AG04450 (cell line): ENCODE results near the gene GMDS. TPM values are rescaled to one million over a fixed set of nuclear protein-coding genes. Genes with fewer than 3 reads are reported as not detected.

Experiments
- CTCF ChIA-PET: fragments of 300-600, 350-600 bp; formaldehyde crosslinking; extraction: SDS; loops from one replicate; lab custom pipeline; 2022; ENCODE audit warnings: antibody characterized with exemption, inconsistent platforms; lab: Charles Lee
- POLR2A ChIA-PET: fragments of 350-600 bp; formaldehyde crosslinking; extraction: SDS; loops from one replicate; lab custom pipeline; 2021; ENCODE audit warnings: antibody characterized with exemption, inconsistent platforms; lab: Yijun Ruan, JAX
- DNase-seq: peaks from one replicate; pipeline ENCODE4 v3.0.0-alpha.2; 2011; ENCODE audit warnings: low read depth, low spot score
- H3K27ac ChIP-seq: one replicate; pipeline ENCODE4 v1.5.1; 2012; ENCODE audit warnings: low read depth, low read length, control low read depth
- H3K27me3 ChIP-seq: one replicate; pipeline ENCODE4 v1.6.0; 2012; ENCODE audit warnings: low read length; ENCODE audit not compliant: control insufficient read depth, insufficient read depth
- H3K4me3 ChIP-seq: 2 replicates; pipeline ENCODE4 v1.5.1; 2011; ENCODE audit warnings: mild to moderate bottlenecking, low read depth, low read length, control low read depth
- H3K9me3 ChIP-seq: 2 replicates; pipeline ENCODE4 v1.5.1; 2012; ENCODE audit warnings: low read length; ENCODE audit not compliant: control insufficient read depth, insufficient read depth
- CTCF ChIP-seq: IDR thresholded peaks from 2 replicates; pipeline ENCODE4 v1.5.1; 2011; ENCODE audit warnings: low read depth, low read length, control low read depth, inconsistent platforms
- polyA plus RNA-seq: library from polyadenylated mRNA; depleted of rRNA; stranded (reverse); fragments of >200 nt; gene quantifications from 2 replicates; pipeline ENCODE4 v1.2.3, GENCODE V29; 2011

GMDS gene
- polyA plus RNA-seq, 1 experiment, result 26.4 TPM

GRCh38 chr6:2030682-2031244 is 214.6 kb downstream of the GMDS start:
- no peaks in the 10 kb centered on the region for H3K9me3 ChIP-seq
- TF ChIP-seq CTCF, result no peak
- ChIA-PET POLR2A (no interaction called here), CTCF (interaction anchor here (0.6 kb wide), 1 partner anchor 418 kb away, joined by 3 read pairs; no protein-coding TSS in a partner anchor)
- no peaks in the 10 kb centered on the region for H3K27me3 ChIP-seq
- H3K4me3 ChIP-seq, result no peak overlapping the region
- DNase-seq, result no peak
- H3K27ac ChIP-seq, result no peak overlapping the region

GRCh38 chr6:2029952-2030351 is 215.5 kb downstream of the GMDS start:
- CTCF ChIA-PET, result no interaction called here
- TF ChIP-seq CTCF, result no peak
- Histone ChIP-seq H3K27me3 (no peaks in the 10 kb centered on the region), H3K4me3 (no peak overlapping the region), H3K27ac (no peak overlapping the region), H3K9me3 (no peaks in the 10 kb centered on the region)
- POLR2A ChIA-PET, result no interaction called here
- no peak for DNase-seq

GRCh38 chr6:2029130-2029794 is 216.1 kb downstream of the GMDS start:
- no peak overlapping the region for H3K4me3 ChIP-seq
- no peak for TF ChIP-seq CTCF
- no peak overlapping the region for H3K27ac ChIP-seq
- H3K27me3 ChIP-seq, result no peaks in the 10 kb centered on the region
- ChIA-PET CTCF (no interaction called here), POLR2A (no interaction called here)
- H3K9me3 ChIP-seq, result no peaks in the 10 kb centered on the region
- DNase-seq, result no peak

- no peaks in the 10 kb centered on the region for H3K27me3 ChIP-seq
- DNase-seq, result no peak
- no peak for TF ChIP-seq CTCF
- ChIA-PET CTCF (interaction anchor here (1.3 kb wide), 1 partner anchor 606 kb away, joined by 3 read pairs; no protein-coding TSS in a partner anchor), POLR2A (no interaction called here)
- H3K27ac ChIP-seq, result no peak overlapping the region
- no peaks in the 10 kb centered on the region for H3K9me3 ChIP-seq
- no peak overlapping the region for H3K4me3 ChIP-seq
These were observed 216.9 kb downstream of the GMDS start for GRCh38 chr6:2028457-2029038.

- no peak overlapping the region for H3K4me3 ChIP-seq
- no peak for TF ChIP-seq CTCF
- no peaks in the 10 kb centered on the region for H3K27me3 ChIP-seq
- no peaks in the 10 kb centered on the region for H3K9me3 ChIP-seq
- CTCF ChIA-PET, result no interaction called here
- H3K27ac ChIP-seq, result no peak overlapping the region
- DNase-seq, result no peak
- POLR2A ChIA-PET, result no interaction called here
These were observed 219.3 kb downstream of the GMDS start for GRCh38 chr6:2026133-2026532.
